Superior temporal gyrus (tissue), 1 donor: ENCODE results near the gene KCTD16.

Experiments used
- DNase-seq: peaks from one replicate; pipeline ENCODE4 v3.0.0-alpha.2; 2016; ENCODE audit errors: extremely low spot score

The KCTD16 gene

GRCh38 chr5:144333336-144333920 lies 162.8 kb downstream of the KCTD16 start:
- no peak for DNase-seq

- DNase-seq, result no peak
Observed at GRCh38 chr5:144335561-144335960, 164.9 kb downstream of the KCTD16 start.

GRCh38 chr5:144336191-144336961 lies 165.7 kb downstream of the KCTD16 start:
- peak; percentile 56 for DNase-seq

GRCh38 chr5:144352330-144352729 lies 181.7 kb downstream of the KCTD16 start:
- DNase-seq, result no peak

- no peak for DNase-seq
Observed at GRCh38 chr5:144352732-144353317, 182.2 kb downstream of the KCTD16 start.

- no peak for DNase-seq
Observed at GRCh38 chr5:144356489-144356888, 185.8 kb downstream of the KCTD16 start.

- DNase-seq, result no peak
Observed at GRCh38 chr5:144361406-144361805, 190.7 kb downstream of the KCTD16 start.

- DNase-seq, result no peak
Observed at GRCh38 chr5:144365885-144366284, 195.2 kb downstream of the KCTD16 start.

GRCh38 chr5:144367991-144368390 lies 197.3 kb downstream of the KCTD16 start:
- DNase-seq, result no peak

GRCh38 chr5:144368556-144368955 lies 197.9 kb downstream of the KCTD16 start:
- DNase-seq, result no peak

- DNase-seq, result no peak
Observed at GRCh38 chr5:144369006-144369405, 198.3 kb downstream of the KCTD16 start.

GRCh38 chr5:144370273-144370672 lies 199.6 kb downstream of the KCTD16 start:
- no peak for DNase-seq

- DNase-seq, result no peak
Observed at GRCh38 chr5:144374637-144375036, 204.0 kb downstream of the KCTD16 start.

- DNase-seq, result no peak
Observed at GRCh38 chr5:144377207-144377606, 206.5 kb downstream of the KCTD16 start.

GRCh38 chr5:144378681-144379080 lies 208.0 kb downstream of the KCTD16 start:
- DNase-seq, result no peak

GRCh38 chr5:144385597-144385996 lies 214.9 kb downstream of the KCTD16 start:
- no peak for DNase-seq

- DNase-seq, result no peak
Observed at GRCh38 chr5:144386315-144386714, 215.6 kb downstream of the KCTD16 start.

GRCh38 chr5:144390133-144390532 lies 219.5 kb downstream of the KCTD16 start:
- DNase-seq, result no peak

GRCh38 chr5:144391044-144391443 lies 220.4 kb downstream of the KCTD16 start:
- DNase-seq, result no peak

- DNase-seq, result no peak
Observed at GRCh38 chr5:144393641-144394435, 223.2 kb downstream of the KCTD16 start.

- no peak for DNase-seq
Observed at GRCh38 chr5:144395704-144396103, 225.0 kb downstream of the KCTD16 start.

GRCh38 chr5:144403058-144403457 lies 232.4 kb downstream of the KCTD16 start:
- DNase-seq, result no peak
